Activated CD4-positive, alpha-beta T cell treated with anti-CD3 and anti-CD28 coated beads, Interleukin-2, amount 10 ng/mL, durations not matched to agents 7 days and 5 days (primary cell): ENCODE measurements around the gene LILRB5. TPM values are rescaled to one million over a fixed set of nuclear protein-coding genes. Genes with fewer than 3 reads are reported as not detected.
A peak's percentile ranks its signal among the peaks of the same experiment; 100 is the strongest.
"Not testable (repeated sequence)": the region's sequence is repeated elsewhere in the genome, so short reads cannot be mapped to it uniquely, and the experiment has no call there.

Experiments used
- CTCF ChIA-PET: fragments of 350-600 bp; sonication (Branson Sonifier 250); formaldehyde crosslinking; loops from one replicate; lab custom pipeline; 2021; ENCODE audit warnings: antibody characterized with exemption; lab: Charles Lee
- POLR2A ChIA-PET: fragments of 350-600 bp; sonication (Branson Sonifier 250); formaldehyde crosslinking; loops from one replicate; lab custom pipeline; 2021; ENCODE audit warnings: antibody characterized with exemption; lab: Charles Lee
- DNase-seq: peaks from one replicate; pipeline ENCODE4 v3.0.0-alpha.2; 2020
- H3K27ac Mint-ChIP-seq: one replicate; pipeline ENCODE4 v1.8.0; 2021; ENCODE audit warnings: mild to moderate bottlenecking, moderate library complexity, mixed read lengths
- H3K27me3 Mint-ChIP-seq: one replicate; pipeline ENCODE4 v1.8.0; 2021; ENCODE audit warnings: mixed read lengths
- H3K36me3 Mint-ChIP-seq: one replicate; pipeline ENCODE4 v1.8.0; 2021; ENCODE audit warnings: low read depth, mixed read lengths
- H3K4me1 Mint-ChIP-seq: one replicate; pipeline ENCODE4 v1.8.0; 2021; ENCODE audit warnings: mixed read lengths
- H3K4me3 Mint-ChIP-seq: one replicate; pipeline ENCODE4 v1.8.0; 2021; ENCODE audit warnings: mild to moderate bottlenecking, moderate library complexity, mixed read lengths
- H3K9me3 Mint-ChIP-seq: one replicate; pipeline ENCODE4 v1.8.0; 2021; ENCODE audit warnings: mixed read lengths
- total RNA-seq, 2 experiments: library from RNA; stranded (reverse); gene quantifications; one replicate each; pipeline ENCODE4 v1.2.3, GENCODE V29; 2021

The LILRB5 gene
- total RNA-seq, 2 experiments from 2014 or later = not detected

- H3K4me1 Mint-ChIP-seq = peaks cover 10% of the 10 kb centered on the region
- H3K4me3 Mint-ChIP-seq, POLR2A ChIA-PET, H3K9me3 Mint-ChIP-seq, DNase-seq, H3K27ac Mint-ChIP-seq, CTCF ChIA-PET, H3K27me3 Mint-ChIP-seq, H3K36me3 Mint-ChIP-seq: not testable (repeated sequence)
These were observed 32.5 kb downstream of the LILRB5 start for GRCh38 chr19:54224619-54225018.

DNA sequence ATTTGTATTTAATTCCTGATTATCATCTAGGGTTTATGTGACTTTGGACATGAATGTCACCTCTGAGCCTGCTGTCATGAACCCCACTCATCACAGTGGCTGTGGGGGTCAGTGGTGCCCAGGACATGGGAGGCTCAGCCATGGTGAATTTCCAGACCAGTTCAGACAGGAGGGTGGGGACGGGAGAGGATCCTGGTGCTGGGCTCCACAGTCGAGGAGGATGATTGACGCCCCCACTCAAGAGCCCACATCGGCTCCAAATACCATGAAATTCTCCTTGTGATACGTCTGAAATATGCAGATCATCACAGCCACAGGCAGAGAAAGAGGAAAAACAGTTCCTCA is 33.2 kb downstream of the LILRB5 start:
- H3K9me3 Mint-ChIP-seq, DNase-seq, H3K27me3 Mint-ChIP-seq, POLR2A ChIA-PET, H3K4me3 Mint-ChIP-seq, H3K36me3 Mint-ChIP-seq: not testable (repeated sequence)
- CTCF ChIA-PET = interaction anchor here (1.2 kb wide), 1 partner anchor 43 kb away, joined by 7 read pairs; no protein-coding TSS in a partner anchor
- Mint-ChIP-seq H3K27ac (peak overlapping the region; percentile 65), H3K4me1 (peaks cover 10% of the 10 kb centered on the region)

DNA sequence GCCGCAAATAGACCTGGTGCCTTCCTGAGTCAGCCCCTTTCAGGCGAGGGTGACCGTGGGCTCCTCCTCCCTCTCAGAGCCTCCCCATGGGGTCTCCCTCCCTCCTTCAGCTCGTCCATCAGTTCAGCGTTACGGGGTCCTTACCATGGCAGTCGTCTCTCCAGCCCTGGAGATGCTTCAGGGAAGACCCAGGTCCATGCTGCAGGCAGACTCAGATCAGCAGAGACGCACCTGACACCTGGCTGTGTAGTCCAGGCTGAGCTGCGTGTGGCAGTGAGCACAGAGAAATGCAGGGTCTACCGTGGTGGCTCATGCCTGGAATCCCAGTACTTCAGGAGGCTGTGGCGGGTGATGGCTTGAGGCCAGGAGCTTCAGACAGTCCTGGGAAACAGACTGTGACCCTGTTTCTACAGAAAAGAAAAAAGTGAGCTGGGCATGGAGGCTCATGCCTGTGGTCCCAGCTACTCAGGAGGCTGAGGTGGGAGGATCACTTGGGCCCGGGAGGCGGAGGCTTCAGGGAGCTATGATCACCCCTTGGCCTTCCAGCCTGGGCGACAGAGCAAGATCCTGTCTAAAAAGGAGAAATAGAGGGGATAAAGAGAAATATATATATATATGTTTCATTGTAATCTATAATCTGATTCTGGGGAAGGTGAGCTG is 33.7 kb downstream of the LILRB5 start:
- Mint-ChIP-seq H3K27ac (peak overlapping the region; percentile 65), H3K4me1 (peaks cover 10% of the 10 kb centered on the region)
- not testable (repeated sequence) for H3K27me3 Mint-ChIP-seq, H3K4me3 Mint-ChIP-seq, H3K9me3 Mint-ChIP-seq, H3K36me3 Mint-ChIP-seq, DNase-seq
- CTCF ChIA-PET = interaction anchor here (1.2 kb wide), 1 partner anchor 43 kb away, joined by 7 read pairs; no protein-coding TSS in a partner anchor
- POLR2A ChIA-PET = interaction anchor here (0.7 kb wide), 1 partner anchor 45 kb away, joined by 3 read pairs; no protein-coding TSS in a partner anchor

DNA sequence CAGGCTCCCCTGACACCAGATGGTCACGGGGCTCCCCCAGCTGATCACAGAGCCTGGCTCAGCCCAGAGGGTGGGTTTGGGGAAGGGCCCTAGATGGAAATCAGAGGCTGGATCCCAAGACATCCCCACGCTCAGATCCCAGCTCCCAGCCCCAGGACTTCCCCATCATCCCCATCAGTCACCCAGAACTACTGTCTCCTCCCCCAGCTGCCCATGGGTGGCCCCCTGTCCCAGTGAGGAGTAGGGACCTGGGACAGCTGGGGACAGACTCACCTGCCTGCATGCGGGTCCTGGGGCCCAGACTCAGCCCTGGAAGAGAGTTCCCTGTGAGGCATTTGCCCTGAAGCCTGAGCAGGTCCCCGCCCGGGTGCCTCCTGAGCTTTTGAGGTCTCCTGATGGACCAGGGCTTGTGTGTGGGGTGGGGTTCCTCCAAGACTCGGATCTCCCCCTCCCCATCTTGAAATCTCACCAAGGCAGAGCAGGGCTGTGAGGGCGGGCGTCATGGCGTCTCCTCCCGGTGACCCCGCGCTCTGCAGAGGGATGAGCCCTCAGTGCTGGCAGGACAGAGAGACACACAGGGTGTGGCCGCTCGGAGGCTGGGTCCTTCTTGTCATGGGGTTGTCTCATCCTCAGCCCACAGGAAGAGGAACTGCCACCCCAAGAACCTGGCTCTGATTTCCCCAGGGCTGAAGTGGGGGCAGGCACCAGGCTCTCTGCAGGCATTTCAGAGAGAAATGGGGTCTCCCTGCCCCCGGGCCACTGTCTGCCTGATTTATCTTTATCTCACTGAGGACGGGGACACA is 34.4 kb downstream of the LILRB5 start, which contains the start of gene LILRB3:
TSS of gene LILRB3 (minus strand) at position 534 of the 803 bp plus-strand sequence. CDS start at position 503, 31 bp downstream.
- not testable (repeated sequence) for H3K4me3 Mint-ChIP-seq, H3K9me3 Mint-ChIP-seq, H3K27me3 Mint-ChIP-seq, H3K36me3 Mint-ChIP-seq, DNase-seq
- POLR2A ChIA-PET = interaction anchor here (0.7 kb wide), 1 partner anchor 46 kb away, joined by 3 read pairs; no protein-coding TSS in a partner anchor
- peak within 1 kb of the TSS; percentile 65 for H3K27ac Mint-ChIP-seq
- H3K4me1 Mint-ChIP-seq = peaks cover 10% of the 10 kb centered on the region
- CTCF ChIA-PET = interaction anchor here (1.2 kb wide), 1 partner anchor 44 kb away, joined by 7 read pairs; no protein-coding TSS in a partner anchor

GRCh38 chr19:54221947-54222346 is 35.1 kb downstream of the LILRB5 start:
- CTCF ChIA-PET, H3K4me3 Mint-ChIP-seq, H3K36me3 Mint-ChIP-seq, POLR2A ChIA-PET, H3K27ac Mint-ChIP-seq, H3K9me3 Mint-ChIP-seq, H3K27me3 Mint-ChIP-seq, DNase-seq: not testable (repeated sequence)
- H3K4me1 Mint-ChIP-seq = peaks cover 10% of the 10 kb centered on the region

GRCh38 chr19:54219702-54220101 is 37.4 kb downstream of the LILRB5 start:
- CTCF ChIA-PET, H3K36me3 Mint-ChIP-seq, H3K9me3 Mint-ChIP-seq, DNase-seq, H3K4me3 Mint-ChIP-seq, H3K27ac Mint-ChIP-seq, H3K27me3 Mint-ChIP-seq, POLR2A ChIA-PET: not testable (repeated sequence)
- H3K4me1 Mint-ChIP-seq = peaks cover 10% of the 10 kb centered on the region

- no peaks in the 10 kb centered on the region for H3K36me3 Mint-ChIP-seq
- H3K4me3 Mint-ChIP-seq = no peak overlapping the region
- ChIA-PET CTCF (no interaction called here), POLR2A (no interaction called here)
- peaks cover 3% of the 10 kb centered on the region for H3K27me3 Mint-ChIP-seq
- DNase-seq = no peak
- no peak overlapping the region for H3K27ac Mint-ChIP-seq
- no peaks in the 10 kb centered on the region for H3K9me3 Mint-ChIP-seq
- H3K4me1 Mint-ChIP-seq = peaks cover 10% of the 10 kb centered on the region
These were observed 38.0 kb downstream of the LILRB5 start for GRCh38 chr19:54218960-54219661.

DNA sequence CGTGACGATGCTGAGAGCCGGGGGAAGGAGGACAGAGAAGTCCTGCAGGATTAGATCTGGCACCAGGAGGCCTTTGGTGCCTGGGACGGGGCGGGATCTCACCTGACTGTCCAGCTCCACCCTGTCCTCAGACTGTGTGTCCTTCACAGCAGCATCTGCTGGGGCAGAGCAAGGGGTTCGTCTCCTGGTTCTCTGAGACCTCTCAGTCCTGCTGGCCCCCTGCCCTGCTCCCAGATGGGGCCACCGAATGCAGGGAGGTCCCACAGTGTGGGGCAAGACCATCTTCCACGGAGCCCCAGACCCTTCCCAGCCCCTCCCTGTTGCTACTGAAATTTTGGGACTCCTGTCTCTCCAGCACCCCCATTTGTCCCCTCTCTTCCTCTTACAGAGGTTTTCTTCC is 38.8 kb downstream of the LILRB5 start:
- ChIA-PET CTCF (no interaction called here), POLR2A (no interaction called here)
- no peak for DNase-seq
- Mint-ChIP-seq H3K36me3 (no peaks in the 10 kb centered on the region), H3K4me1 (peaks cover 8% of the 10 kb centered on the region), H3K27me3 (no peaks in the 10 kb centered on the region), H3K27ac (no peak overlapping the region), H3K9me3 (no peaks in the 10 kb centered on the region), H3K4me3 (no peak overlapping the region)

GRCh38 chr19:54217517-54218247 is 39.4 kb downstream of the LILRB5 start:
- H3K9me3 Mint-ChIP-seq, H3K4me1 Mint-ChIP-seq, DNase-seq, POLR2A ChIA-PET, H3K27me3 Mint-ChIP-seq, H3K36me3 Mint-ChIP-seq, CTCF ChIA-PET, H3K4me3 Mint-ChIP-seq, H3K27ac Mint-ChIP-seq: not testable (repeated sequence)

DNA sequence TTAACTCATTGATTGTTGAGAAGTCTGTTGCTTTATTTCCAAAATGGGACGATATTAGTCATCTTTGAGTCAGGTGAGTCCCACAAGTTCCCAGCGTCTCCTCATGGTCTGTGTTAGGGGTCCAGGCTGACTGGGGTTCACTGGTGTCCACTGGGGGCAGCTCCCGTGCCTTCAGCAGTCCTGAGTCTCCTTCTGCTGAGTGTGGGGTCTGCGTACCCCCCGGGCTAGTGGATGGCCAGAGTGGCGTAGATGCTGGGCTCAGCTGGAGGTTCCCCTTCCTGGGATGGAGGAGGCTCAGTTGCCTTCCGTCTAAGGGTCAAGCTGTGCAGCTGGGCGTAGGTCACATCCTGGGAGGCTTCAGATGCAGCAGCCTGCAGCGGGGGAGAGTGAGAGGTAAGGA is 40.2 kb downstream of the LILRB5 start:
- H3K4me1 Mint-ChIP-seq = peaks cover 2% of the 10 kb centered on the region
- no peak for DNase-seq
- ChIA-PET POLR2A (no interaction called here), CTCF (no interaction called here)
- no peak overlapping the region for H3K27ac Mint-ChIP-seq
- no peak overlapping the region for H3K4me3 Mint-ChIP-seq
- H3K36me3 Mint-ChIP-seq = no peaks in the 10 kb centered on the region
- H3K9me3 Mint-ChIP-seq = no peaks in the 10 kb centered on the region
- no peaks in the 10 kb centered on the region for H3K27me3 Mint-ChIP-seq

- H3K27me3 Mint-ChIP-seq, DNase-seq, H3K27ac Mint-ChIP-seq, H3K9me3 Mint-ChIP-seq, CTCF ChIA-PET, POLR2A ChIA-PET, H3K4me3 Mint-ChIP-seq: not testable (repeated sequence)
- Mint-ChIP-seq H3K36me3 (peaks cover 11% of the 10 kb centered on the region), H3K4me1 (peaks cover 20% of the 10 kb centered on the region)
These were observed 42.3 kb downstream of the LILRB5 start for GRCh38 chr19:54214734-54215133.

- H3K4me3 Mint-ChIP-seq, H3K9me3 Mint-ChIP-seq, CTCF ChIA-PET, H3K27me3 Mint-ChIP-seq, POLR2A ChIA-PET, DNase-seq, H3K27ac Mint-ChIP-seq: not testable (repeated sequence)
- H3K36me3 Mint-ChIP-seq = peaks cover 11% of the 10 kb centered on the region
- peaks cover 25% of the 10 kb centered on the region for H3K4me1 Mint-ChIP-seq
These were observed 42.9 kb downstream of the LILRB5 start for GRCh38 chr19:54214217-54214616.
